ENCODE data around the gene DROSHA. TPM values are rescaled to one million over a fixed set of nuclear protein-coding genes. Genes with fewer than 3 reads are reported as not detected.
"Not testable (repeated sequence)": the region's sequence is repeated elsewhere in the genome, so short reads cannot be mapped to it uniquely, and the experiment has no call there.

DROSHA gene
- total RNA-seq, 1 experiment from 2014 or later = 73.5 TPM

DNA sequence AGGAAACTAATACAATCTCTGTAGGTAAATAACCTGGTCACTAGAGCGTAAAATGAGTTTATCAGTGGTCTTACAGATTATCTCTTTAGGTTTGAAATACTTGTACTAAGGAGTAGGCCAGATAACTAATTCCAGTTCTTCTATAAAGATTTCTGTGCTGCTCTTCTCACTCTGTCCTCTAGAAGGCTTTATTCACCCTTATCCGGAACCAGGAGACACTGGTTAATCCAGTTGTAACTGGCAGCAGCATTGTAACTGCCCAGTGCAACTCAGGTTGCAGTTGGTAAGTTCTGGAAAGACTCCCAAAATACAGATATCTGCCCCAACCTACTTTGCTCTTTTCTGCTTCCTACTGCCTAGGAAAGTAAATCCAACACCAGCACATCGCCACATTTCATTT lies 20.0 kb upstream of the DROSHA start:
- no peak for TF ChIP-seq TCF7L2 (IDR thresholded peaks at IDR 0.05; ENCODE audit: borderline replicate concordance, extremely low read depth, insufficient read depth, insufficient read length)
- TF ChIP-seq, protein P1, sequence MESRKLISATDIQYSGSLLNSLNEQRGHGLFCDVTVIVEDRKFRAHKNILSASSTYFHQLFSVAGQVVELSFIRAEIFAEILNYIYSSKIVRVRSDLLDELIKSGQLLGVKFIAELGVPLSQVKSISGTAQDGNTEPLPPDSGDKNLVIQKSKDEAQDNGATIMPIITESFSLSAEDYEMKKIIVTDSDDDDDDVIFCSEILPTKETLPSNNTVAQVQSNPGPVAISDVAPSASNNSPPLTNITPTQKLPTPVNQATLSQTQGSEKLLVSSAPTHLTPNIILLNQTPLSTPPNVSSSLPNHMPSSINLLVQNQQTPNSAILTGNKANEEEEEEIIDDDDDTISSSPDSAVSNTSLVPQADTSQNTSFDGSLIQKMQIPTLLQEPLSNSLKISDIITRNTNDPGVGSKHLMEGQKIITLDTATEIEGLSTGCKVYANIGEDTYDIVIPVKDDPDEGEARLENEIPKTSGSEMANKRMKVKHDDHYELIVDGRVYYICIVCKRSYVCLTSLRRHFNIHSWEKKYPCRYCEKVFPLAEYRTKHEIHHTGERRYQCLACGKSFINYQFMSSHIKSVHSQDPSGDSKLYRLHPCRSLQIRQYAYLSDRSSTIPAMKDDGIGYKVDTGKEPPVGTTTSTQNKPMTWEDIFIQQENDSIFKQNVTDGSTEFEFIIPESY (IDR thresholded peaks at IDR 0.05; ENCODE audit: extremely low read depth, insufficient replicate concordance, low read length) = no peak
- TF ChIP-seq, protein P2, sequence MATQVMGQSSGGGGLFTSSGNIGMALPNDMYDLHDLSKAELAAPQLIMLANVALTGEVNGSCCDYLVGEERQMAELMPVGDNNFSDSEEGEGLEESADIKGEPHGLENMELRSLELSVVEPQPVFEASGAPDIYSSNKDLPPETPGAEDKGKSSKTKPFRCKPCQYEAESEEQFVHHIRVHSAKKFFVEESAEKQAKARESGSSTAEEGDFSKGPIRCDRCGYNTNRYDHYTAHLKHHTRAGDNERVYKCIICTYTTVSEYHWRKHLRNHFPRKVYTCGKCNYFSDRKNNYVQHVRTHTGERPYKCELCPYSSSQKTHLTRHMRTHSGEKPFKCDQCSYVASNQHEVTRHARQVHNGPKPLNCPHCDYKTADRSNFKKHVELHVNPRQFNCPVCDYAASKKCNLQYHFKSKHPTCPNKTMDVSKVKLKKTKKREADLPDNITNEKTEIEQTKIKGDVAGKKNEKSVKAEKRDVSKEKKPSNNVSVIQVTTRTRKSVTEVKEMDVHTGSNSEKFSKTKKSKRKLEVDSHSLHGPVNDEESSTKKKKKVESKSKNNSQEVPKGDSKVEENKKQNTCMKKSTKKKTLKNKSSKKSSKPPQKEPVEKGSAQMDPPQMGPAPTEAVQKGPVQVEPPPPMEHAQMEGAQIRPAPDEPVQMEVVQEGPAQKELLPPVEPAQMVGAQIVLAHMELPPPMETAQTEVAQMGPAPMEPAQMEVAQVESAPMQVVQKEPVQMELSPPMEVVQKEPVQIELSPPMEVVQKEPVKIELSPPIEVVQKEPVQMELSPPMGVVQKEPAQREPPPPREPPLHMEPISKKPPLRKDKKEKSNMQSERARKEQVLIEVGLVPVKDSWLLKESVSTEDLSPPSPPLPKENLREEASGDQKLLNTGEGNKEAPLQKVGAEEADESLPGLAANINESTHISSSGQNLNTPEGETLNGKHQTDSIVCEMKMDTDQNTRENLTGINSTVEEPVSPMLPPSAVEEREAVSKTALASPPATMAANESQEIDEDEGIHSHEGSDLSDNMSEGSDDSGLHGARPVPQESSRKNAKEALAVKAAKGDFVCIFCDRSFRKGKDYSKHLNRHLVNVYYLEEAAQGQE (IDR thresholded peaks at IDR 0.05; ENCODE audit: low read depth) = no peak
- no peak for TF ChIP-seq POLR2AphosphoS5 (IDR thresholded peaks at IDR 0.05; ENCODE audit: low read depth, low read length)
- no peak for TF ChIP-seq SIN3A (IDR thresholded peaks at IDR 0.05; ENCODE audit: low read depth)
- TF ChIP-seq EZH2phosphoT487 (IDR thresholded peaks at IDR 0.05; ENCODE audit: borderline replicate concordance) = no peak
- no peak for TF ChIP-seq CBX3 (IDR thresholded peaks at IDR 0.05; ENCODE audit: low read depth)
- no peak for TF ChIP-seq EZH2 (IDR thresholded peaks at IDR 0.05)
- TF ChIP-seq FOSL1 (IDR thresholded peaks at IDR 0.05; ENCODE audit: low read depth) = no peak
- TF ChIP-seq ZFX (IDR thresholded peaks at IDR 0.05) = no peak
- no peak for TF ChIP-seq EGR1 (IDR thresholded peaks at IDR 0.05; ENCODE audit: low read depth)
- TF ChIP-seq, protein P3, sequence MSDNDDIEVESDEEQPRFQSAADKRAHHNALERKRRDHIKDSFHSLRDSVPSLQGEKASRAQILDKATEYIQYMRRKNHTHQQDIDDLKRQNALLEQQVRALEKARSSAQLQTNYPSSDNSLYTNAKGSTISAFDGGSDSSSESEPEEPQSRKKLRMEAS (IDR thresholded peaks at IDR 0.05) = no peak
- no peak for TF ChIP-seq SRF (IDR thresholded peaks at IDR 0.05; ENCODE audit: low read depth)
- no peak for TF ChIP-seq CEBPB (IDR thresholded peaks at IDR 0.05; ENCODE audit: low read depth)
- no peak for TF ChIP-seq SP1 (IDR thresholded peaks at IDR 0.05; ENCODE audit: low read depth)
- no peak for TF ChIP-seq POLR2A (IDR thresholded peaks at IDR 0.05; ENCODE audit: borderline replicate concordance, extremely low read depth, insufficient read depth, insufficient read length)
- no peak for TF ChIP-seq YY1 (IDR thresholded peaks at IDR 0.05; ENCODE audit: extremely low read depth, insufficient replicate concordance, low read depth, low read length)
- no peak for TF ChIP-seq RAD21 (IDR thresholded peaks at IDR 0.05; ENCODE audit: low read depth)
- H4K20me1 ChIP-seq (ENCODE audit: insufficient read depth) = no peaks in the 10 kb centered on the region
- no TSS peak for BruUV-seq (replicated peaks)
- H3K27me3 ChIP-seq (ENCODE audit: insufficient read depth, low read length) = no peaks in the 10 kb centered on the region
- no peak overlapping the region for H3K27ac ChIP-seq (ENCODE audit: low read depth, low read length)
- H3K36me3 ChIP-seq (ENCODE audit: control insufficient read depth in 1 of 2, insufficient read depth in 2 of 2, low read length in 2 of 2) = peaks cover 5 to 11% of the 10 kb centered on the region in 2 experiments; a peak in 3 of 4 replicates
- RAD21 ChIA-PET (ENCODE audit: low non-redundant PET in 1 of 2, low total read pairs in 2 of 2, uncharacterized antibody in 2 of 2, unreplicated experiment in 2 of 2) = no interaction called here
- H3K9me2 ChIP-seq (ENCODE audit: insufficient read depth) = no peaks in the 10 kb centered on the region
- H3K9ac ChIP-seq (ENCODE audit: low read length) = no peak overlapping the region
- DNase-seq (ENCODE audit: low read depth, low spot score) (no peak), ATAC-seq (peak; percentile 49)
- POLR2A ChIA-PET = no interaction called here
- CTCF ChIA-PET = no interaction called here
- no peak overlapping the region for H3K4me3 ChIP-seq (replicated peaks in 1 of 2; ENCODE audit: low read depth in 1 of 2, low read length in 2 of 2)
- intact Hi-C loops (cut with micrococcal nuclease) = no loop called here
- H3K4me2 ChIP-seq (ENCODE audit: low read length) = no peak overlapping the region
- H2AFZ ChIP-seq (ENCODE audit: low read depth, low read length, poor library complexity, severe bottlenecking) = no peak overlapping the region
- no peaks in the 10 kb centered on the region for H3K4me1 ChIP-seq (ENCODE audit: control insufficient read depth in 1 of 2, insufficient read depth in 2 of 2, low read length in 2 of 2)
- no peaks in the 10 kb centered on the region for H3K9me3 ChIP-seq (ENCODE audit: control insufficient read depth in 1 of 2, insufficient read depth in 1 of 2, low read depth in 1 of 2, low read length in 2 of 2)
- no peaks in the 10 kb centered on the region for H3K79me2 ChIP-seq (ENCODE audit: insufficient read depth, low read length)

DNA sequence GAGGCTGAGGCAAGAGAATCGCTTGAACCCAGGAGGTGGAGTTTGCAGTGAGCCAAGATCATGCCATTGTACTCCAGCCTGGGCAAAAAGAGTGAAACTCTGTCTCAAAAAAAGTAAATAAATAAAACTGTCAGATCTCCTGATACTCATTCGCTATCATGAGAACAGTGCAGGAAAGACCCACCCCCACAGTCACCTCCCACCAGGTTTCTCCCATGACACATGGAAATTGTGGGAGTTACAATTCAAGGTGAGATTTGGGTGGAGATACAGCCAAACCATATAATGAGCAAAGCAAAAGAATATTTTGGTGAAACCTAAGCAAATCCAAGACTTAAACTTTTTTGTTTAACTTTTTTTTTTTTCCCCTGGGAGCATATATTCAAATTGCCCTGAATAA lies 17.2 kb upstream of the DROSHA start:
- H3K27me3 ChIP-seq (ENCODE audit: insufficient read depth, low read length); RAD21 ChIA-PET (ENCODE audit: low non-redundant PET in 1 of 2, low total read pairs in 2 of 2, uncharacterized antibody in 2 of 2, unreplicated experiment in 2 of 2); POLR2A ChIA-PET; CTCF ChIA-PET; BruUV-seq (replicated peaks); DNase-seq (ENCODE audit: low read depth, low spot score); H2AFZ ChIP-seq (ENCODE audit: low read depth, low read length, poor library complexity, severe bottlenecking); H3K4me3 ChIP-seq (replicated peaks in 1 of 2; ENCODE audit: low read depth in 1 of 2, low read length in 2 of 2); H3K9ac ChIP-seq (ENCODE audit: low read length); H4K20me1 ChIP-seq (ENCODE audit: insufficient read depth); H3K27ac ChIP-seq (ENCODE audit: low read depth, low read length); H3K9me3 ChIP-seq (ENCODE audit: control insufficient read depth in 1 of 2, insufficient read depth in 1 of 2, low read depth in 1 of 2, low read length in 2 of 2); H3K4me1 ChIP-seq (ENCODE audit: control insufficient read depth in 1 of 2, insufficient read depth in 2 of 2, low read length in 2 of 2); ATAC-seq; intact Hi-C loops (cut with micrococcal nuclease); H3K79me2 ChIP-seq (ENCODE audit: insufficient read depth, low read length); H3K4me2 ChIP-seq (ENCODE audit: low read length); H3K9me2 ChIP-seq (ENCODE audit: insufficient read depth): not testable (repeated sequence)
- peaks cover 5 to 11% of the 10 kb centered on the region in 2 experiments; a peak in 3 of 4 replicates for H3K36me3 ChIP-seq (ENCODE audit: control insufficient read depth in 1 of 2, insufficient read depth in 2 of 2, low read length in 2 of 2)
